A673 (cell line): ENCODE measurements around the gene CIAO3. TPM values are rescaled to one million over a fixed set of nuclear protein-coding genes. Genes with fewer than 3 reads are reported as not detected.

Experiments used
- BruUV-seq: library from RNA; stranded (reverse); fragments of 400-500 nt; replicated peaks from 2 replicates; lab custom pipeline; 2021; lab: Mats Ljungman, UMichigan
- CTCF ChIA-PET: fragments of 300-600 bp; sonication (Branson Sonifier 250); formaldehyde crosslinking; loops from one replicate; lab custom pipeline; 2022; ENCODE audit warnings: antibody characterized with exemption; lab: Charles Lee
- POLR2A ChIA-PET: fragments of 300-600 bp; sonication (Branson Sonifier 250); formaldehyde crosslinking; loops from one replicate; lab custom pipeline; 2022; ENCODE audit warnings: antibody characterized with exemption; ENCODE audit not compliant: low non-redundant PET; lab: Charles Lee
- DNase-seq: peaks from one replicate; pipeline ENCODE4 v3.0.0-alpha.2; 2015; ENCODE audit warnings: low spot score
- H3K27ac ChIP-seq: fragments of 200-600 bp; sonication (generic); 2 replicates; pipeline ENCODE4 v1.5.1; 2016; ENCODE audit warnings: mixed run types, low read depth, mild to moderate bottlenecking, mixed read lengths, antibody characterized with exemption, low read length; ENCODE audit not compliant: poor library complexity, severe bottlenecking
- H3K27me3 ChIP-seq: fragments of 200-600 bp; sonication (generic); replicated peaks from 2 replicates; pipeline ENCODE4 v1.6.1; 2017; ENCODE audit warnings: mixed run types, low read depth, mild to moderate bottlenecking, mixed read lengths, antibody characterized with exemption, low read length; ENCODE audit not compliant: insufficient read depth, poor library complexity
- H3K36me3 ChIP-seq: fragments of 200-600 bp; sonication (generic); 2 replicates; pipeline ENCODE4 v1.6.1; 2016; ENCODE audit warnings: mixed run types, mild to moderate bottlenecking, mixed read lengths, antibody characterized with exemption, low read length; ENCODE audit not compliant: insufficient read depth, poor library complexity, severe bottlenecking
- H3K4me1 ChIP-seq: fragments of 200-600 bp; sonication (generic); 2 replicates; pipeline ENCODE4 v1.6.1; 2017; ENCODE audit warnings: mixed run types, mild to moderate bottlenecking, mixed read lengths, antibody characterized with exemption, low read length; ENCODE audit not compliant: insufficient read depth, poor library complexity, severe bottlenecking
- H3K4me3 ChIP-seq: fragments of 200-600 bp; sonication (generic); 2 replicates; pipeline ENCODE4 v1.5.1; 2016; ENCODE audit warnings: low read depth, mixed run types, mild to moderate bottlenecking, mixed read lengths, low read length; ENCODE audit not compliant: poor library complexity, severe bottlenecking
- H3K9me3 ChIP-seq: fragments of 200-600 bp; sonication (generic); 2 replicates; pipeline ENCODE4 v1.6.1; 2016; ENCODE audit warnings: mixed run types, low read depth, mild to moderate bottlenecking, mixed read lengths, antibody characterized with exemption, low read length; ENCODE audit not compliant: poor library complexity, severe bottlenecking
- EZH2 ChIP-seq: fragments of 200-600 bp; sonication (generic); IDR thresholded peaks from 2 replicates; pipeline ENCODE4 v1.6.1; 2017; ENCODE audit warnings: borderline replicate concordance, low read depth, mild to moderate bottlenecking, mixed read lengths, antibody characterized with exemption, low read length; ENCODE audit not compliant: poor library complexity, severe bottlenecking
- intact Hi-C: fragments of 100-400 bp; cut with micrococcal nuclease; formaldehyde crosslinking; loops from one replicate; pipeline ENCODE4 v1.10.0; 2022; ENCODE audit not compliant: unreplicated experiment
- total RNA-seq: library from RNA; stranded (reverse); gene quantifications from 2 replicates; pipeline ENCODE4 v1.2.3, GENCODE V29; 2021
- TF ChIP-seq, protein P1 (sequence below): fragments of 300-800, 200-600 bp; sonication (generic); conservative IDR thresholded peaks from 2 replicates; pipeline ENCODE4 v1.5.1; 2017; ENCODE audit warnings: low read depth, mild to moderate bottlenecking, antibody characterized with exemption, low read length, moderate library complexity, mixed read lengths

Gene CIAO3
- total RNA-seq, 1 experiment from 2014 or later: 48.4 TPM

DNA sequence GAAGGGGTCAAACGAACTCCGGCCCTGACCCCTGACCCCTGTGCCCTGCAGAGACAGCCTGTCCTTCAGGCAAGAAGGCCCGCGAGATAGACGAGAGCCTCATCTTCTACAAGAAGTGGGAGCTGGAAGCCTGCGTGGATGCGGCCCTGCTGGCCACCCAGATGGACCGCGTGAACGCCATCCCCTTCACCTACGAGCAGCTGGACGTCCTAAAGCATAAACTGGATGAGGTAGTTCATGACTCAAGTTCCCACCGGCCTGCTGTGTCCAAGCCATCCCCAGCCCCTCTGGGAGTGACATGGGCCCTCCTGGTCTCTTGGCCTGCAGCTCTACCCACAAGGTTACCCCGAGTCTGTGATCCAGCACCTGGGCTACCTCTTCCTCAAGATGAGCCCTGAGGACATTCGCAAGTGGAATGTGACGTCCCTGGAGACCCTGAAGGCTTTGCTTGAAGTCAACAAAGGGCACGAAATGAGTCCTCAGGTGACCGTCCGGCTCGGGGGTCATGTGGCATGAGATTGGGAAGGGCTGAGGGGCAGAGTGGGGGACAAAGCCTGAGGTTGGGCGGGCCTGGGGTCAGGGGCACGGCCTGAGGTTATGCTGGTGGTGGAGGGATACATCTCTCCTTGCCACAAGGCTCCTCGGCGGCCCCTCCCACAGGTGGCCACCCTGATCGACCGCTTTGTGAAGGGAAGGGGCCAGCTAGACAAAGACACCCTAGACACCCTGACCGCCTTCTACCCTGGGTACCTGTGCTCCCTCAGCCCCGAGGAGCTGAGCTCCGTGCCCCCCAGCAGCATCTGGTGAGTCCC, 25.4 kb upstream of the CIAO3 start:
- ChIA-PET CTCF (no interaction called here), POLR2A (no interaction called here)
- TF ChIP-seq EZH2: no peak
- TF ChIP-seq, protein P1, sequence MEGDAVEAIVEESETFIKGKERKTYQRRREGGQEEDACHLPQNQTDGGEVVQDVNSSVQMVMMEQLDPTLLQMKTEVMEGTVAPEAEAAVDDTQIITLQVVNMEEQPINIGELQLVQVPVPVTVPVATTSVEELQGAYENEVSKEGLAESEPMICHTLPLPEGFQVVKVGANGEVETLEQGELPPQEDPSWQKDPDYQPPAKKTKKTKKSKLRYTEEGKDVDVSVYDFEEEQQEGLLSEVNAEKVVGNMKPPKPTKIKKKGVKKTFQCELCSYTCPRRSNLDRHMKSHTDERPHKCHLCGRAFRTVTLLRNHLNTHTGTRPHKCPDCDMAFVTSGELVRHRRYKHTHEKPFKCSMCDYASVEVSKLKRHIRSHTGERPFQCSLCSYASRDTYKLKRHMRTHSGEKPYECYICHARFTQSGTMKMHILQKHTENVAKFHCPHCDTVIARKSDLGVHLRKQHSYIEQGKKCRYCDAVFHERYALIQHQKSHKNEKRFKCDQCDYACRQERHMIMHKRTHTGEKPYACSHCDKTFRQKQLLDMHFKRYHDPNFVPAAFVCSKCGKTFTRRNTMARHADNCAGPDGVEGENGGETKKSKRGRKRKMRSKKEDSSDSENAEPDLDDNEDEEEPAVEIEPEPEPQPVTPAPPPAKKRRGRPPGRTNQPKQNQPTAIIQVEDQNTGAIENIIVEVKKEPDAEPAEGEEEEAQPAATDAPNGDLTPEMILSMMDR: no peak
- BruUV-seq: no TSS peak
- Histone ChIP-seq H3K4me1 (no peaks in the 10 kb centered on the region), H3K27ac (no peak overlapping the region), H3K27me3 (no peaks in the 10 kb centered on the region), H3K9me3 (no peaks in the 10 kb centered on the region), H3K4me3 (no peak overlapping the region), H3K36me3 (no peaks in the 10 kb centered on the region)
- DNase-seq: no peak
- intact Hi-C loops: no loop called here

DNA sequence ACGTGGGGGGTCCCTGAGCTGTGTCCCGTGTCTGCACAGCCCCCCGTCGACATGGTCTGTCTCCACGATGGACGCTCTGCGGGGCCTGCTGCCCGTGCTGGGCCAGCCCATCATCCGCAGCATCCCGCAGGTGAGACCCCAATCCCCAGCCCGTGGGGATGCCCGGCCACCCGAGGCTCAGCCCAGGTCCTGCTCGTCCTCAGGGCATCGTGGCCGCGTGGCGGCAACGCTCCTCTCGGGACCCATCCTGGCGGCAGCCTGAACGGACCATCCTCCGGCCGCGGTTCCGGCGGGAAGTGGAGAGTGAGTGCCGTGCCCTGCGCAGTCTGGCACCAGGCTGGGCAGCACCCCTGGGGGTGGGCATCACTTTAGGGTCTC, 24.7 kb upstream of the CIAO3 start:
- no peak overlapping the region for H3K4me3 ChIP-seq

DNA sequence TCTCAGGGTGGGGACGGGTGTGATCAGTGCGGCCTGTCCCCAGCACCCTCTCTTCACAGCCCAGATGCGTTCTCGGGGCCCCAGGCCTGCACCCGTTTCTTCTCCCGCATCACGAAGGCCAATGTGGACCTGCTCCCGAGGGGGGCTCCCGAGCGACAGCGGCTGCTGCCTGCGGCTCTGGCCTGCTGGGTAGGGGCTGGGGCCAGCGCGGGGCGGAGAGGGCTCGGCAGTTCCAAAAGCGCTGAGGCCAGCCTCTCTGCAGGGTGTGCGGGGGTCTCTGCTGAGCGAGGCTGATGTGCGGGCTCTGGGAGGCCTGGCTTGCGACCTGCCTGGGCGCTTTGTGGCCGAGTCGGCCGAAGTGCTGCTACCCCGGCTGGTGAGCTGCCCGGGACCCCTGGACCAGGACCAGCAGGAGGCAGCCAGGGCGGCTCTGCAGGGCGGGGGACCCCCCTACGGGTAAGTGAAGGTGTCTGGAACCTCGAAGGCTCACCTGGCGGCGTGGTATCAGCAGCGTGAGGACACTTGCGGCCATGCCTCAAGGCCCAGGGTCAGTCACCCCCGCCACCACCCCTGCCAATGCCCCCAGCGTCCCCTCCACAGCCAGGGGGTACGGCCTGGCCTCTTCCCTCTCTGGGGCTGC, 24.2 kb upstream of the CIAO3 start:
- no peak overlapping the region for H3K4me3 ChIP-seq
- TF ChIP-seq, protein P1: no peak
- TF ChIP-seq EZH2: no peak
- H3K27ac ChIP-seq: no peak overlapping the region
- intact Hi-C loops: no loop called here
- H3K4me1 ChIP-seq: no peaks in the 10 kb centered on the region
- H3K36me3 ChIP-seq: no peaks in the 10 kb centered on the region
- DNase-seq: no peak
- no TSS peak for BruUV-seq
- ChIA-PET CTCF (no interaction called here), POLR2A (no interaction called here)
- no peaks in the 10 kb centered on the region for H3K27me3 ChIP-seq
- H3K9me3 ChIP-seq: no peaks in the 10 kb centered on the region

More for the DNA sequence above, 24.7 kb upstream of the CIAO3 start:
- Histone ChIP-seq H3K4me1 (no peaks in the 10 kb centered on the region), H3K27me3 (no peaks in the 10 kb centered on the region), H3K36me3 (no peaks in the 10 kb centered on the region), H3K27ac (no peak overlapping the region), H3K9me3 (no peaks in the 10 kb centered on the region)
- ChIA-PET CTCF (no interaction called here), POLR2A (no interaction called here)
- no TSS peak for BruUV-seq
- no peak for TF ChIP-seq EZH2
- TF ChIP-seq, protein P1: no peak
- intact Hi-C loops: no loop called here
- no peak for DNase-seq
